ENCODE data around the gene COL13A1. TPM values are rescaled to one million over a fixed set of nuclear protein-coding genes. Genes with fewer than 3 reads are reported as not detected.

COL13A1 gene
- total RNA-seq, 1 donor from 2014 or later: 25.6 TPM

- H3K4me3 Mint-ChIP-seq (ENCODE audit: unreplicated experiment): no peak overlapping the region
- H3K4me1 Mint-ChIP-seq (ENCODE audit: low read depth): peaks cover 2% of the 10 kb centered on the region
- no peak overlapping the region for H3K27ac Mint-ChIP-seq (ENCODE audit: unreplicated experiment)
- no peak for DNase-seq (ENCODE audit: low spot score)
- peaks cover 9% of the 10 kb centered on the region for H3K36me3 Mint-ChIP-seq (ENCODE audit: low read depth)
- no peaks in the 10 kb centered on the region for H3K27me3 Mint-ChIP-seq (ENCODE audit: low read depth)
- TF ChIP-seq CTCF (IDR thresholded peaks at IDR 0.05): no peak
- H3K9me3 Mint-ChIP-seq (ENCODE audit: low read depth): no peaks in the 10 kb centered on the region
Observed at GRCh38 chr10:69902835-69903535, 101.3 kb downstream of the COL13A1 start.

- H3K27ac Mint-ChIP-seq (ENCODE audit: unreplicated experiment): no peak overlapping the region
- no peaks in the 10 kb centered on the region for H3K9me3 Mint-ChIP-seq (ENCODE audit: low read depth)
- H3K36me3 Mint-ChIP-seq (ENCODE audit: low read depth): peaks cover 6% of the 10 kb centered on the region
- no peaks in the 10 kb centered on the region for H3K27me3 Mint-ChIP-seq (ENCODE audit: low read depth)
- peaks cover 2% of the 10 kb centered on the region for H3K4me1 Mint-ChIP-seq (ENCODE audit: low read depth)
- H3K4me3 Mint-ChIP-seq (ENCODE audit: unreplicated experiment): no peak overlapping the region
- no peak for TF ChIP-seq CTCF (IDR thresholded peaks at IDR 0.05)
- no peak for DNase-seq (ENCODE audit: low spot score)
Observed at GRCh38 chr10:69904533-69904932, 102.8 kb downstream of the COL13A1 start.

- no peaks in the 10 kb centered on the region for H3K9me3 Mint-ChIP-seq (ENCODE audit: low read depth)
- peaks cover 2% of the 10 kb centered on the region for H3K4me1 Mint-ChIP-seq (ENCODE audit: low read depth)
- no peak overlapping the region for H3K4me3 Mint-ChIP-seq (ENCODE audit: unreplicated experiment)
- H3K27me3 Mint-ChIP-seq (ENCODE audit: low read depth): no peaks in the 10 kb centered on the region
- H3K36me3 Mint-ChIP-seq (ENCODE audit: low read depth): peaks cover 6% of the 10 kb centered on the region
- TF ChIP-seq CTCF (IDR thresholded peaks at IDR 0.05): no peak
- DNase-seq (ENCODE audit: low spot score): no peak
- no peak overlapping the region for H3K27ac Mint-ChIP-seq (ENCODE audit: unreplicated experiment)
Observed at GRCh38 chr10:69906425-69906824, 104.7 kb downstream of the COL13A1 start.

GRCh38 chr10:69907517-69907916, 105.8 kb downstream of the COL13A1 start:
- no peak for DNase-seq (ENCODE audit: low spot score)
- Mint-ChIP-seq H3K4me3 (ENCODE audit: unreplicated experiment) (no peak overlapping the region), H3K27me3 (ENCODE audit: low read depth) (no peaks in the 10 kb centered on the region), H3K4me1 (ENCODE audit: low read depth) (no peaks in the 10 kb centered on the region), H3K27ac (ENCODE audit: unreplicated experiment) (no peak overlapping the region), H3K9me3 (ENCODE audit: low read depth) (no peaks in the 10 kb centered on the region), H3K36me3 (ENCODE audit: low read depth) (peaks cover 6% of the 10 kb centered on the region)
- no peak for TF ChIP-seq CTCF (IDR thresholded peaks at IDR 0.05)

GRCh38 chr10:69908124-69908523, 106.4 kb downstream of the COL13A1 start:
- no peak for DNase-seq (ENCODE audit: low spot score)
- Mint-ChIP-seq H3K27ac (ENCODE audit: unreplicated experiment) (no peak overlapping the region), H3K9me3 (ENCODE audit: low read depth) (no peaks in the 10 kb centered on the region), H3K36me3 (ENCODE audit: low read depth) (peaks cover 8% of the 10 kb centered on the region), H3K4me1 (ENCODE audit: low read depth) (no peaks in the 10 kb centered on the region), H3K27me3 (ENCODE audit: low read depth) (no peaks in the 10 kb centered on the region), H3K4me3 (ENCODE audit: unreplicated experiment) (no peak overlapping the region)
- no peak for TF ChIP-seq CTCF (IDR thresholded peaks at IDR 0.05)

All from chondrocyte (in vitro differentiated cells).